Activated CD8-positive, alpha-beta memory T cell treated with anti-CD3 and anti-CD28 coated beads for 1 hour (primary cell): ENCODE results near the gene TOPAZ1.

Experiments used
- DNase-seq, 2 donors: peaks; one replicate each; pipeline ENCODE4 v3.0.0-alpha.2; 2020; ENCODE audit warnings: low read depth in 1 of 2; ENCODE audit errors: extremely low read depth in 1 of 2

TOPAZ1 gene

DNA sequence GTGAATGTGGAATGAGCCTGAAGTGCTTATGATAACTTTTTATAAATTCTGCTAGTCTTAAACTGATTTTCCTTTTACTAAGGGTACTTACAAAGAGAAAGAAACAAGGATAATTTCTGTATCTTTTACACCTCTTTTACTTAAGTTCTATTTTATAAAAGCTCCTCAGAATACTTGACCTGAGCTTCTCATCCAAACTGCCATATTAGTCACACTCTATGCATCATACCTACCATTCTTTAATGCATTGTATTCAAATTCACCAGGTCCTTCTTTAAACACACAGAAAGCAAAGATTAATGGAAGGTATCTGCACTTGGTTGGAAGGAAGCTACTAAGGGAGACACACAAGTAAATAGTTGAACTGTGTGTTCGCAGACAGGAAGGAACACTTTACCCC, 1.6 kb upstream of the TOPAZ1 start:
- no peak for DNase-seq

- no peak for DNase-seq
These were observed 1.0 kb downstream of the TOPAZ1 start for GRCh38 chr3:44242721-44243120.

- no peak for DNase-seq
These were observed 6.5 kb downstream of the TOPAZ1 start for GRCh38 chr3:44248152-44248551.

GRCh38 chr3:44252332-44252959, 10.8 kb downstream of the TOPAZ1 start:
- DNase-seq, result no peak

DNA sequence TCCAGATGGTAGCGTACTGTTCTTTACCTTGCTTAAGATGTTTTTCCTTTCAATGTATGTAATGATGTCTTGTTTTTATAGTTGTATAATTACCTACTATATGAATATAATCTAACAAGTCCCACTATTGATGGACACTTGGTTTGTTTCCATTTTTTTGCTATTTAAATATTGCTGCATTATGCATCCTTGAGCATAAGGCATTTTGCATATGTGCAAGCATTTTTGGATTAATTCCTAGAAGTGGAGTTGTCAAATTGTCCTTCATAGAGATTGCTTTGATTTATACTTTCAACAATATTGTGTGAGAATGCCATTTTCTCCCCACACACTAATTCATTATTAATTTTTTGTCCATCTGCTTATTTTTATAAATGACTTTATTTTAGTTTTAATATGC, 17.7 kb downstream of the TOPAZ1 start:
- no peak for DNase-seq

GRCh38 chr3:44264146-44264545, 22.5 kb downstream of the TOPAZ1 start:
- DNase-seq, result no peak

DNA sequence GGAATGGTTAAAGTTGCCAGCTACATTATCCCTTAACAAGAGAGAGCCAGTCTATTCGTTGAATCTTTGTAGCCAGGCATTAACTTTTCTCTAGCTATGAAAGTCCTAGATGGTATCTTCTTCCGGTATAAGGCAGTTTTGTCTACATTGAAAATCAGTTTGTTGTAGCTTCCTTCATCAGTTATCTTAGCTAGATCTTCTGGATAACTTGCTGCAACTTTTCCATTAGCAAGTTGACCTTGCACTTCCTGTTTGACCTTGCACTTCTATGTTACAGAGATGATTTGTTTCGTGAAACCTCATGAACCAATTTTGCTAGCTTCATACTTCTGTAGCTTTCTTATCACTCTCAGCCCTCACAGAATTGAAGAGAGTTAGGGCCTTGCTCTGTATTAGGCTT, 24.1 kb downstream of the TOPAZ1 start:
- no peak for DNase-seq

GRCh38 chr3:44272191-44272590, 30.5 kb downstream of the TOPAZ1 start:
- DNase-seq, result no peak

DNA sequence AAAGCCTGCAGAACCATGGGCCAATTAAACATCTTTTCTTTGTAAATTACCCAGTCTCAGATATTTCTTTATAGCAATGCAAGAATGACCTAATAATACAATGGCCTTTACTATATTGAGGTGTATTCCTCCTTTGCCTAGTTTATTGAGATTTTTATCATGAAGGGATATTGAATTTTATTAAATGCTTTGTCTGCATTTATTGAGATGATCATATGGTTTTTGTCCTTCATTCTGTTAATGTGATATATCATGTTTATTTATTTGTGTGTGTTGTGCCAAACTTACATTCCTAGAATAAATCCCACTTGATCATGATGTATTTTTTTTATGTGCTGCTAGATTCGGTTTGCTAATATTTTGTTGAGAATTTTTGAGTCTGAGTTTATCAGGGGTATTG, 36.2 kb downstream of the TOPAZ1 start:
- no peak for DNase-seq

GRCh38 chr3:44280077-44280476, 38.4 kb downstream of the TOPAZ1 start:
- no peak for DNase-seq

DNA sequence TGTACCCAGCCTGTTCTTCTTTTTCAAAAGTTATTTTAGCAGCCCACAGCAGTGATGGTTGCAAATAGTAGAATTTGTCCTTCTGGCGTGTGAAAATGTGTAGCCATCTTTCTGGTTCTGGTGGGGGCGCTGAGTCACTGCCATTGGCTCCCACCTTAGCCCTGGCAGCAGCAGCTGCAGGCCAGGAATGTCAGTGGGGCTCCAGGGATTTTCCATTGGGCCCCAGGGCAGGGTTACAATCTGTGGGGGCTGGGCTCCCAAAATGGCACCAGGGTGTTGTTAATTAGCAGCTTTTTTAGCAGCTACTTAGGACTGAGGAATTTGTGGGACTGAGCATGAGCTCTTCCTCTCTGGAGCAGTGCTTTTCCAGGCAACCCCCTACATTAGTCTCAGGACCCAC, 38.9 kb downstream of the TOPAZ1 start:
- DNase-seq, result no peak

- DNase-seq, result no peak
These were observed 43.3 kb downstream of the TOPAZ1 start for GRCh38 chr3:44284949-44285348.

DNA sequence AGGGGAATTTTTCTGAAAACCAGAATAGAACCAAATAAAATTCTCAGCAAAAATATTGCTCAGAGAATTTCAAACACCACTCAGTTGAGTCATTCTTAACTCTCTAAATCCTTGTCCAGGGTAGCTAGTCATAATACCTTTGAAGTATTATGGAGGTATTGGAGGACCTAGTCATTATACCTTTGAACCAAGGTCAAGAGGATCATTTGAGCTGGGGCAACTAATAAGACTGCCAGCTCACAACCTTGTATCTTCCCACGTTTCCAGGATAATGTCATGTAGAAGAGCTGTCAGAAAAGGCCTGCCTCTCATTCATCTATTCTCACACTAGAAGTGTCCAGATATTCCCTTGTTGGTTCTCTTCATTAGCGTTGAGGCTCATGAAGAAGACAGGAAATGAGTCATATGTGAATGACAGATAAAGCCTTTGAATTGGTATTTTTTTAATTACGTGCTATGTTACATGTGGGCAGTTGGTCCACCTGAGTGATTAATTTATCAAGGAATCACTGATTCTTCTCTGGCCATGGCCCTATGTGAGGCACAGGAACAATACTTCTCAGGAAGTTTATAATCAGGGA, 48.3 kb downstream of the TOPAZ1 start:
- no peak for DNase-seq

GRCh38 chr3:44292276-44292675, 50.6 kb downstream of the TOPAZ1 start:
- no peak for DNase-seq

GRCh38 chr3:44292947-44293346, 51.3 kb downstream of the TOPAZ1 start:
- DNase-seq, result no peak

DNA sequence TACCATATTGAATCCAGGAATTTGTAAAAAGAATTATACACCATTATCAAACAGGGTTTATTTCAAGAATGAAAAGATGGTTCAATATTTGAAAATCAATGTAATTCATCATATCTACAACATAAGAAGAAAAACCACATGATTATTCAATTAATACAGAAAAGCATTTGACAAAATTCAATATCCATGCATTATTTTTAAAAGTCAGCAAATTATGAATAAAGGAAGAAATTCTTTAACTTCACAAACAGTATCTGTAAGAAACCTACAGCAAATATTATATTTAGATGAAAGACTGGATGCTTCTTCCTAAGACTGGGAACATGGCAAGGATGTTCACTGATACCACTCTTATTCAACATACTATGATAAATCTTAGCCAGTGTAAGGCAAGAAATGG, 55.6 kb downstream of the TOPAZ1 start:
- DNase-seq, result no peak

GRCh38 chr3:44301746-44302145, 60.1 kb downstream of the TOPAZ1 start:
- DNase-seq, result no peak

GRCh38 chr3:44309500-44309899, 67.8 kb downstream of the TOPAZ1 start:
- DNase-seq, result no peak

- DNase-seq, result no peak
These were observed 77.2 kb downstream of the TOPAZ1 start for GRCh38 chr3:44318891-44319311.

DNA sequence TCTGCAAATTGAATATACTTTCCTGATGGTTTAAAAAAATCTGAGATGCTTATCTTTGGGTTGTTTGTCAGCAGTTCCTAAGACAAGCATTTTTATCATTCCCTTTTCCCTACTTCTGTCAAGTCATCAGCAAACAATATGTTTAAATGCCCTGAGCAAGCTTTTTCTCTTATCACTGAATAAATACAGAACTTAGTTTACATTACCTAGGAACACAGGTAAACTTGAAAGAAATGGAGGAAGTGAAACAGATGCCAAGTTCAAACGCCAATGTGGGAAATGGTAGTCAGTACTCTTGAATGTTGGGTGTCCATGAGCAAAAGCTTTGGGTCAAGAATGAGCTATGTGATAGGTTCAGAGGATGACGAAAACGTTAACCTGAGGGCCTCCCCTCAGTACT, 79.6 kb downstream of the TOPAZ1 start:
- no peak for DNase-seq

GRCh38 chr3:44323341-44323955, 81.8 kb downstream of the TOPAZ1 start:
- DNase-seq, result peak in 1 of 2 donors; percentile 38

DNA sequence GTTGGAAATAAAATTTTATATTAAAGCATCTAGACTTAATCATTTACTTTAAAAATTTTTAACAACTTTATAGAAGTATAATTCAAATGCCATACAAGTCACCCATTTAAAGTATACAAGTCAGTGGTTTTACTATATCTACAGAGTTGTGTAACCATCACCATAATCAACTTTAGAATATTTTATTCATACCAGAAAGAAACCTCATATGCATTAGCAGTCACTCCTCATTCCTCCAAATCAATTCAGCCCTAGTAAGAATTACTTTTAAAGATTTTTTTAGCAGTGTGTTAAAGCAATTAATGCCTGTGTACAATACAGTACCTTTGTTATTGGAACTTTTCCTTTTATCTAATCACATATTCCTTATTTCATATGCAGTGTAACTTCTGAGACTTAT, 82.9 kb downstream of the TOPAZ1 start:
- DNase-seq, result no peak

DNA sequence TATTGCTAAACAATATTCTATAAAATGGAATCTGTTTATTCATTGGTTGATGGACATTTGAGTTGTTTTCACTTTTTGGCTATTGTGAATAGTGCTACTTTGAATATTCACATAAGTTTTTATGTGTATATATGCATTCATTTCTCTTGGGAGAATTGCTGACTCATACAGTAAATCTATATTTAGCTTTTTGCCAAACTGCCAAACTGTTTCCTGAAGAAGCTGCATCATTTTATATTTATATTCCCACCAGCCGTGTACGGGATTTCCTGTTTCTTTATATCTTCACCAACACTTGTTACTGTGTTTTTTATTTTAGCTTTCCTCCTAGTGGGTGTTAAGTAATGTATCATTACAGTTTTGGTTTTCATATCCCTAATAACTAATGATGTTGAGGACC, 84.3 kb downstream of the TOPAZ1 start:
- DNase-seq, result no peak
